ENCODE measurements around the gene MAGI2. TPM values are rescaled to one million over a fixed set of nuclear protein-coding genes. Genes with fewer than 3 reads are reported as not detected.

The MAGI2 gene
- total and polyA plus RNA-seq, 4 donors: 0.37 to 4.1 (median 1.4) TPM

GRCh38 chr7:78465894-78466293, 987.6 kb downstream of the MAGI2 start:
- Histone ChIP-seq H3K27me3 (ENCODE audit: control insufficient read depth in 4 of 4, insufficient read depth in 4 of 4, low read length in 3 of 4) (no peaks in the 10 kb centered on the region), H3K9me3 (ENCODE audit: control insufficient read depth in 4 of 4, low read length in 3 of 4) (no peaks in the 10 kb centered on the region), H3K4me1 (ENCODE audit: control insufficient read depth in 4 of 4, insufficient read depth in 4 of 4, low read length in 3 of 4) (no peaks in the 10 kb centered on the region), H3K9ac (ENCODE audit: low read depth in 1 of 2, low read length in 2 of 2) (no peak overlapping the region), H3K36me3 (ENCODE audit: control insufficient read depth in 4 of 4, insufficient read depth in 3 of 4, low read depth in 1 of 4, low read length in 3 of 4) (no peaks in the 10 kb centered on the region), H3K27ac (ENCODE audit: low read depth in 1 of 2, low read length in 2 of 2) (no peak overlapping the region), H3K4me3 (ENCODE audit: low read depth in 1 of 3, low read length in 3 of 3) (no peak overlapping the region)
- no peak for DNase-seq (ENCODE audit: low spot score)
- no peak for TF ChIP-seq GABPA (IDR thresholded peaks at IDR 0.05 in 1 of 2, conservative IDR thresholded peaks at IDR 0.05 in 1 of 2)
- no peak for TF ChIP-seq REST (IDR thresholded peaks at IDR 0.05)
- TF ChIP-seq FOXA1 (IDR thresholded peaks at IDR 0.05): no peak
- TF ChIP-seq ATF3 (IDR thresholded peaks at IDR 0.05): no peak
- TF ChIP-seq CTCF (IDR thresholded peaks at IDR 0.05; ENCODE audit: low read depth, low read length, missing input control): no peak
- no peak for TF ChIP-seq MAX (IDR thresholded peaks at IDR 0.05)
- no peak for TF ChIP-seq HNF4A (conservative IDR thresholded peaks at IDR 0.05)
- no peak for TF ChIP-seq EGR1 (IDR thresholded peaks at IDR 0.05; ENCODE audit: low read depth in 2 of 2)
- TF ChIP-seq NR2F2 (IDR thresholded peaks at IDR 0.05): no peak
- no peak for TF ChIP-seq FOXA2 (IDR thresholded peaks at IDR 0.05)
- no peak for TF ChIP-seq HNF4G (IDR thresholded peaks at IDR 0.05)
- TF ChIP-seq ZBTB33 (IDR thresholded peaks at IDR 0.05): no peak
- no peak for TF ChIP-seq RAD21 (IDR thresholded peaks at IDR 0.05)
- TF ChIP-seq JUND (IDR thresholded peaks at IDR 0.05): no peak
- TF ChIP-seq RXRA (IDR thresholded peaks at IDR 0.05): no peak
- no peak for TF ChIP-seq YY1 (IDR thresholded peaks at IDR 0.05)
- TF ChIP-seq TAF1 (conservative IDR thresholded peaks at IDR 0.05): no peak
- TF ChIP-seq SP1 (IDR thresholded peaks at IDR 0.05): no peak
- 79% methylated on average over 5 of the region's 5 CpGs for WGBS

All from liver (tissue), 9 donors.